Tibial nerve (tissue), 4 donors: ENCODE data around the gene FAM149B1. TPM values are rescaled to one million over a fixed set of nuclear protein-coding genes. Genes with fewer than 3 reads are reported as not detected.

ENCODE experiments used
- DNase-seq, 2 donors: peaks; one replicate each; pipeline ENCODE4 v3.0.0-alpha.2; 2019; ENCODE audit warnings: low spot score in 2 of 2
- H3K27ac ChIP-seq, 4 donors: fragments of 200-600 bp; sonication (generic) in 3 of 4; one replicate each; pipeline ENCODE4 v1.5.1; 2017 to 2019; ENCODE audit warnings: mild to moderate bottlenecking in 1 of 4
- H3K27me3 ChIP-seq, 2 donors: fragments of 200-600 bp; sonication (generic) in 1 of 2; one replicate each; pipeline versions ENCODE4 v1.5.1 to v1.6.0; 2017 to 2019
- H3K36me3 ChIP-seq, 3 donors: fragments of 200-600 bp; sonication (generic); one replicate each; pipeline ENCODE4 v1.5.1; 2018 to 2019
- H3K4me1 ChIP-seq, 4 donors: fragments of 200-600 bp; sonication (generic) in 3 of 4; one replicate each; pipeline ENCODE4 v1.5.1; 2017 to 2019
- H3K4me3 ChIP-seq, 4 donors: fragments of 200-600 bp; sonication (generic) in 3 of 4; one replicate each; pipeline ENCODE4 v1.5.1; 2017 to 2019; ENCODE audit warnings: mild to moderate bottlenecking in 1 of 4, moderate library complexity in 1 of 4
- H3K9me3 ChIP-seq, 4 donors: fragments of 200-600 bp; sonication (generic) in 3 of 4; one replicate each; pipeline ENCODE4 v1.5.1; 2017 to 2019
- EP300 ChIP-seq, 2 donors: sonication (generic); formaldehyde crosslinking; IDR thresholded peaks; one replicate each; pipeline ENCODE4 v1.6.1; 2017; ENCODE audit warnings: antibody characterized with exemption in 2 of 2, mild to moderate bottlenecking in 1 of 2
- POLR2A ChIP-seq, 2 donors: fragments of 450-650 bp; IDR thresholded peaks; one replicate each; pipeline ENCODE4 v1.6.1; 2017; ENCODE audit warnings: antibody characterized with exemption in 2 of 2, mild to moderate bottlenecking in 2 of 2, moderate library complexity in 2 of 2
- WGBS, 2 donors: methylation state at CpG; one replicate each; pipeline ENCODE4 v1.1.5; 2018; 5-methylcytosine and 5-hydroxymethylcytosine counted together
- total RNA-seq, 4 donors: library from RNA; depleted of rRNA; stranded (reverse); fragments of >200 nt; gene quantifications; one replicate each; pipeline ENCODE4 v1.1.0, GENCODE V29; 2016
- TF ChIP-seq, protein P1 (sequence below), 5 experiments: fragments of 200-600 bp in 3 of 5; fragments of 450-650 bp in 2 of 5; sonication (generic) in 3 of 5; IDR thresholded peaks; one replicate each; pipeline ENCODE4 v1.5.1; 2016 to 2019; ENCODE audit warnings: antibody characterized with exemption in 5 of 5, mild to moderate bottlenecking in 3 of 5, moderate library complexity in 2 of 5

The FAM149B1 gene
- total RNA-seq, 4 donors from 2014 or later = 11.0 to 27.1 (median 25.0) TPM

DNA sequence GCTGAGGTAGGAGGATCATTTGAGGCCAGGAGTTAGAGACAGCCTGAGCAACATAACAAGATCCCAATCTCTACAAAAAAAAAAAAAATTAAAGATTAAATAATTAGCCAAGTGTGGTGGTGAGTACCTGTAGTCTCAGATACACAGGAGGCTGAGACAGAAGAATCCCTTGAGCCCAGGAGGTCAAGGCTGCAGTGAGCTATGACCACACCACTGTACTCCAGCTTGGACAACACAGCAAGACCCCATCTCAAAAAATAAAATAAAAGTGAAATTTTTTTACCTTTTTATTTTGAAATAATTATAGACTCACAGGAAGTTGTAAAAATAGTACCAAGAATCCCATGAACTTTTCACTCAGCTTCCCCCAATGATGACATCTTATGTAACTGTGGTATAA, 4.9 kb downstream of the FAM149B1 start:
- H3K27ac ChIP-seq = no peak overlapping the region
- no peak for DNase-seq
- H3K27me3 ChIP-seq = no peaks in the 10 kb centered on the region
- H3K36me3 ChIP-seq = peaks cover 0 to 44% (median 0%) of the 10 kb centered on the region in 3 donors
- TF ChIP-seq, protein P1, sequence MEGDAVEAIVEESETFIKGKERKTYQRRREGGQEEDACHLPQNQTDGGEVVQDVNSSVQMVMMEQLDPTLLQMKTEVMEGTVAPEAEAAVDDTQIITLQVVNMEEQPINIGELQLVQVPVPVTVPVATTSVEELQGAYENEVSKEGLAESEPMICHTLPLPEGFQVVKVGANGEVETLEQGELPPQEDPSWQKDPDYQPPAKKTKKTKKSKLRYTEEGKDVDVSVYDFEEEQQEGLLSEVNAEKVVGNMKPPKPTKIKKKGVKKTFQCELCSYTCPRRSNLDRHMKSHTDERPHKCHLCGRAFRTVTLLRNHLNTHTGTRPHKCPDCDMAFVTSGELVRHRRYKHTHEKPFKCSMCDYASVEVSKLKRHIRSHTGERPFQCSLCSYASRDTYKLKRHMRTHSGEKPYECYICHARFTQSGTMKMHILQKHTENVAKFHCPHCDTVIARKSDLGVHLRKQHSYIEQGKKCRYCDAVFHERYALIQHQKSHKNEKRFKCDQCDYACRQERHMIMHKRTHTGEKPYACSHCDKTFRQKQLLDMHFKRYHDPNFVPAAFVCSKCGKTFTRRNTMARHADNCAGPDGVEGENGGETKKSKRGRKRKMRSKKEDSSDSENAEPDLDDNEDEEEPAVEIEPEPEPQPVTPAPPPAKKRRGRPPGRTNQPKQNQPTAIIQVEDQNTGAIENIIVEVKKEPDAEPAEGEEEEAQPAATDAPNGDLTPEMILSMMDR (IDR thresholded peaks at IDR 0.05) = no peak
- TF ChIP-seq POLR2A (IDR thresholded peaks at IDR 0.05) = no peak
- no peak for TF ChIP-seq EP300 (IDR thresholded peaks at IDR 0.05)
- H3K4me3 ChIP-seq = no peak overlapping the region
- no peaks in the 10 kb centered on the region for H3K9me3 ChIP-seq
- peaks cover 0 to 16% (median 4%) of the 10 kb centered on the region in 4 donors for H3K4me1 ChIP-seq

DNA sequence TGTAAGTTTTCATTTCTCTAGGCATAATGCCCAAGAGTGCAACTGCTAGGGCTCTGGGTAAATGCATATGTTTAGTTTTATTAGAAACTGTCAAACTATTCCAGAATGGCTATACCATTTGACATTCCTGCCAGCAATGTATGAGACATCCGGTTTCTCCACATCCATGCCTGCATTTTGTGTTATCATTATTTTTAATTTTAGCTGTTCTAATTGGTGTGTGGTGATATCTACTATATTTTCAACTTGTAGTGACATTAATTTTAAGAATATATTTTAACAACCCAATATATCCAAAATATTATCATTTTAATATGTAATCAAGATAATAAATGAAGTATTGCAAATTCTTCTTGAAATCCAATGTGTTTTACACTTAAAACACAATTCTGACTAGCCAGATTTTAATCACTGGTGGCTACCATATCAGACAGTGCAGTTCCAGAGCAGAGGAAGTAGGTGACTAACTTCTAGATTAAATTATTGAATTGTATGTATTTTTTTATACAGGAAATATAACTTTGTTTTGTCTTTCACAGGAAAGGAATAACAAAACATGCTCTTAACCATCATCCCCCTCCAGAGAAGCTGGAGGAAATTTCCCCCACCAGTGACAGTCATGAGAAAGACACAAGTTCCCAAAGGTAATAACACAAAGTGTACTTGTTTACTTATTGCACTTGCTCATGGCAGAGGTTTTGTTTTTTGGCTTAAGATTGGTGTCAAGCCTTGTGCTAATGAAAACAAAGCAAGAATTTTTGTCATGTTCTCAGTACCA, 6.4 kb downstream of the FAM149B1 start:
- Histone ChIP-seq H3K4me1 (peaks cover 0 to 7% (median under 1%) of the 10 kb centered on the region in 4 donors), H3K36me3 (peaks cover 0 to 55% (median 0%) of the 10 kb centered on the region in 3 donors), H3K27ac (no peak overlapping the region), H3K9me3 (no peaks in the 10 kb centered on the region), H3K27me3 (no peaks in the 10 kb centered on the region), H3K4me3 (no peak overlapping the region)
- TF ChIP-seq, protein P1 (IDR thresholded peaks at IDR 0.05) = no peak
- TF ChIP-seq POLR2A (IDR thresholded peaks at IDR 0.05) = no peak
- TF ChIP-seq EP300 (IDR thresholded peaks at IDR 0.05) = no peak
- 96 to 100% methylated on average over 1 of the region's 1 CpG for WGBS, 2 donors
- DNase-seq = no peak

DNA sequence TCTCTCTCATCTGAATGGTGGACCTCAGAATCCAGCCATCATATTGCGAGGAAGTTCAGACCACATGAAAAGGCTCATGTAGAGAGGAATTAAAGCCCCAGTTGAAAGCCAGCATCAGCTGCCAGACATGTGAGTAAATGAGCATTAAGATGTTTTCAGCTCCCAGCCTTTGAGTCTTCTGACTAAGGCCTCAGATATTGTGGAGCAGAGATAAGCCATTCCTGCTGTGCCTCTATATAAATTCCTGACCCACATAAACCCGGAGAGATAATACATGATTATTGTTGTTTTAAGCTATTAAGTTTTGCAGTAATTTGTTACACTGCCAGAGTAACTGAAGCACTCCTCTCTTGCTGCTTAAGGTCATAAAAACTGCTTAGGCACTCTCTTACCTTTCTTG, 14.6 kb downstream of the FAM149B1 start:
- Histone ChIP-seq H3K36me3 (peaks cover 0 to 57% (median 0%) of the 10 kb centered on the region in 3 donors), H3K4me3 (no peak overlapping the region), H3K4me1 (no peaks in the 10 kb centered on the region), H3K27me3 (no peaks in the 10 kb centered on the region), H3K27ac (no peak overlapping the region), H3K9me3 (no peaks in the 10 kb centered on the region)
- TF ChIP-seq, protein P1 (IDR thresholded peaks at IDR 0.05) = no peak
- no peak for TF ChIP-seq EP300 (IDR thresholded peaks at IDR 0.05)
- no peak for TF ChIP-seq POLR2A (IDR thresholded peaks at IDR 0.05)
- DNase-seq = no peak
- 93 to 96% methylated on average over 2 of the region's 2 CpGs for WGBS, 2 donors

DNA sequence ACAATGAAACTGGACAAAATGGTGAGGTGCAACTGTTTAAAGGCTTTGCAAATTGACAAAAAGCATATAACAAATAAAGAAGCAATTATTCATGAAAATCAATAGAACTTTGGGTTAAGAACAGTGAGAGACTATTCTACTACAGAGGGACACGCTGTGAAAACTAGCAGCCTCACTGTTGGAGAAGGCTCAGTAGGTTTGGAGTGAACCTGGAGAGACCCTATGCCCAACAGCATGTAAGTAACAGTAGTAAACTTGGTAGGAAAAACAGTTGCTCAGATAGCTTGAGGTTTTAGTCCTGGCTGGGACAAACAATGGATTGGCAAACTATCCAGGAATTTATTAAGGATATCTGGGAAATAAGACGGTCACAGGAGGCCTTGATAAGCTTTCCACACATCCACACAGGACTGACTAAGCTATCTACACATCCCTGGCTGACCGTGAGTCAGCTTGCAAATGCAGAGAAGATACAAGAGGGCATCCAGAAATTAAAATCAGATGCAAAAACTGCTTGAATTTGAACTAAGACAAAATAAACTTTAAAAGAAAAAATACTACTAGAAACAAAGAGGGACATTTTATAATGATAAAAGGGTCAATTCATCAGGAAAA, 15.9 kb downstream of the FAM149B1 start:
- peaks cover 0 to 49% (median 0%) of the 10 kb centered on the region in 3 donors for H3K36me3 ChIP-seq
- H3K9me3 ChIP-seq = no peaks in the 10 kb centered on the region
- H3K27ac ChIP-seq = no peak overlapping the region
- H3K4me3 ChIP-seq = no peak overlapping the region
- WGBS, 2 donors = 76 to 84% methylated on average over 3 of the region's 3 CpGs
- H3K4me1 ChIP-seq = no peaks in the 10 kb centered on the region
- no peaks in the 10 kb centered on the region for H3K27me3 ChIP-seq
- TF ChIP-seq EP300 (IDR thresholded peaks at IDR 0.05) (no peak), POLR2A (IDR thresholded peaks at IDR 0.05) (no peak)
- TF ChIP-seq, protein P1 (IDR thresholded peaks at IDR 0.05) = no peak
- no peak for DNase-seq

DNA sequence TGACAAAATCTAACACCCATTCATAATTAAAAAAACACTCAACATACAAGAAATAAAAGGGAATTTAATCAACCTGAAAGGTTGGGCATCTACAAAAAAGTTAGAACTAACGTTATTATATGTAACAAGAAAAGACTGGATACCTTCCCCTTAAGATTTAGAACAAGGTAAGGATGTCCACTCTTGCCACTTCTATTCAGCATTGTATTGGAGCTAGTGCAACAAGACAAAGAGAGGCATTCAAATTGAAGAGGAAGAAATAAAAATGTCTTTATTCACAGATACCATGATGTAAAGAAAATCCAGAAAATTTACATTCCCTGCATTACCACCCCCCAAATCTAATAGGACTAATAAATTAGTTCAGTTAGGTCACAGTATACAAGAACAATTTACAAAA, 18.3 kb downstream of the FAM149B1 start:
- Histone ChIP-seq H3K36me3 (peaks cover 0 to 30% (median 0%) of the 10 kb centered on the region in 3 donors), H3K27me3 (no peaks in the 10 kb centered on the region), H3K9me3 (no peaks in the 10 kb centered on the region), H3K27ac (no peak overlapping the region), H3K4me3 (no peak overlapping the region), H3K4me1 (no peaks in the 10 kb centered on the region)
- WGBS, 2 donors = 53 to 55% methylated on average over 1 of the region's 1 CpG
- no peak for DNase-seq
- TF ChIP-seq POLR2A (IDR thresholded peaks at IDR 0.05) (no peak), EP300 (IDR thresholded peaks at IDR 0.05) (no peak)
